Parathyroid adenoma (tissue), 2 donors: Measurements from ENCODE around the gene PRELID3B.

Experiments used
- H2AFZ ChIP-seq: fragments of 300-600 bp; sonication (generic); one replicate; pipeline ENCODE4 v1.7.0; 2017; ENCODE audit warnings: antibody characterized with exemption, mild to moderate bottlenecking
- H3K27ac ChIP-seq: fragments of 300-600 bp; sonication (generic); one replicate; pipeline ENCODE4 v1.7.0; 2017
- H3K27me3 ChIP-seq: fragments of 300-600 bp; sonication (generic); one replicate; pipeline ENCODE4 v1.7.0; 2017; ENCODE audit warnings: low read length; ENCODE audit not compliant: control insufficient read depth, insufficient read depth
- H3K36me3 ChIP-seq: fragments of 300-600 bp; sonication (generic); one replicate; pipeline ENCODE4 v1.7.0; 2017; ENCODE audit warnings: low read length; ENCODE audit not compliant: control insufficient read depth, insufficient read depth
- H3K4me1 ChIP-seq: fragments of 300-600 bp; sonication (generic); one replicate; pipeline ENCODE4 v1.7.0; 2017; ENCODE audit warnings: control low read depth
- H3K4me2 ChIP-seq: fragments of 300-600 bp; sonication (generic); one replicate; pipeline ENCODE4 v1.7.0; 2017; ENCODE audit warnings: low read length
- H3K4me3 ChIP-seq: fragments of 300-600 bp; sonication (generic); one replicate; pipeline ENCODE4 v1.7.0; 2017; ENCODE audit warnings: low read depth, low read length
- H3K79me2 ChIP-seq: fragments of 300-600 bp; sonication (generic); one replicate; pipeline ENCODE4 v1.7.0; 2017; ENCODE audit warnings: control low read depth
- H3K9ac ChIP-seq: fragments of 300-600 bp; sonication (generic); one replicate; pipeline ENCODE4 v1.7.0; 2017; ENCODE audit warnings: mild to moderate bottlenecking
- H3K9me3 ChIP-seq: fragments of 300-600 bp; sonication (generic); one replicate; pipeline ENCODE4 v1.7.0; 2017; ENCODE audit warnings: low read length; ENCODE audit not compliant: control insufficient read depth
- TF ChIP-seq, protein P1 (sequence below): fragments of 300-600 bp; sonication (generic); IDR thresholded peaks from one replicate; pipeline ENCODE4 v1.7.0; 2017; ENCODE audit warnings: antibody characterized with exemption, mild to moderate bottlenecking
- donor health status: primary hyperparathyroidism.

The PRELID3B gene

DNA sequence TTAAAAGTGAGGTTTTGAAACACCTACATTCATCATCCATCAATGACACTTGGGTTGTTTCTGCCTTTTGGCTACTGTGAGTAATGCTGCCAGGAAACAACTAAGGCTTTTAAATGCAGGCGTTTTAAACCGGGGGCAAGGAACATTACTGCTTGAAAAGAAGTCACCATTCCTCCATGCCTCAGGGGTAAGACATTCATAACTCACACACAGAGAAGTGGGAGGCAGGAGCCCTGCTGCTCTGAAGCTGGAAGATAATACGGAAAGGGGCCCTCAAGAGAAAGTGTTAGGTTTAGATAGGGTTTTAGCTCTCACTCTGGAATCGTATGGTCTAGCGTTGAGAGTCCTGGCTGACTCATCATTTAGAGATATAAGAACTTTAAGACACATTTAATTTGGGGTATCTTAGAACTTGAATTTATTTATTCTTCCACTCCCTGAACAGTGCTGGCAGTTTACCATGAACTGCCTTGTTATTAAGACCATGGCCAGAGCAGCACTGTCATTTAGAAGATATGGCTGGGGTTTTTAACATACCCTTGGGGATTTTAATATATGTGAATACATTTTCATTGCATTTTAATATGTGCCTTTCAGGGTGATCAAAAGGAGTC, 21.5 kb downstream of the PRELID3B start:
- H3K79me2 ChIP-seq, result peaks cover 6% of the 10 kb centered on the region
- H3K27me3 ChIP-seq, result no peaks in the 10 kb centered on the region
- H3K4me3 ChIP-seq, result no peak overlapping the region
- no peak overlapping the region for H3K4me2 ChIP-seq
- TF ChIP-seq, protein P1, sequence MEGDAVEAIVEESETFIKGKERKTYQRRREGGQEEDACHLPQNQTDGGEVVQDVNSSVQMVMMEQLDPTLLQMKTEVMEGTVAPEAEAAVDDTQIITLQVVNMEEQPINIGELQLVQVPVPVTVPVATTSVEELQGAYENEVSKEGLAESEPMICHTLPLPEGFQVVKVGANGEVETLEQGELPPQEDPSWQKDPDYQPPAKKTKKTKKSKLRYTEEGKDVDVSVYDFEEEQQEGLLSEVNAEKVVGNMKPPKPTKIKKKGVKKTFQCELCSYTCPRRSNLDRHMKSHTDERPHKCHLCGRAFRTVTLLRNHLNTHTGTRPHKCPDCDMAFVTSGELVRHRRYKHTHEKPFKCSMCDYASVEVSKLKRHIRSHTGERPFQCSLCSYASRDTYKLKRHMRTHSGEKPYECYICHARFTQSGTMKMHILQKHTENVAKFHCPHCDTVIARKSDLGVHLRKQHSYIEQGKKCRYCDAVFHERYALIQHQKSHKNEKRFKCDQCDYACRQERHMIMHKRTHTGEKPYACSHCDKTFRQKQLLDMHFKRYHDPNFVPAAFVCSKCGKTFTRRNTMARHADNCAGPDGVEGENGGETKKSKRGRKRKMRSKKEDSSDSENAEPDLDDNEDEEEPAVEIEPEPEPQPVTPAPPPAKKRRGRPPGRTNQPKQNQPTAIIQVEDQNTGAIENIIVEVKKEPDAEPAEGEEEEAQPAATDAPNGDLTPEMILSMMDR, result no peak
- H3K36me3 ChIP-seq, result no peaks in the 10 kb centered on the region
- no peak overlapping the region for H2AFZ ChIP-seq
- H3K9ac ChIP-seq, result no peak overlapping the region
- no peaks in the 10 kb centered on the region for H3K9me3 ChIP-seq
- no peak overlapping the region for H3K27ac ChIP-seq
- no peaks in the 10 kb centered on the region for H3K4me1 ChIP-seq

DNA sequence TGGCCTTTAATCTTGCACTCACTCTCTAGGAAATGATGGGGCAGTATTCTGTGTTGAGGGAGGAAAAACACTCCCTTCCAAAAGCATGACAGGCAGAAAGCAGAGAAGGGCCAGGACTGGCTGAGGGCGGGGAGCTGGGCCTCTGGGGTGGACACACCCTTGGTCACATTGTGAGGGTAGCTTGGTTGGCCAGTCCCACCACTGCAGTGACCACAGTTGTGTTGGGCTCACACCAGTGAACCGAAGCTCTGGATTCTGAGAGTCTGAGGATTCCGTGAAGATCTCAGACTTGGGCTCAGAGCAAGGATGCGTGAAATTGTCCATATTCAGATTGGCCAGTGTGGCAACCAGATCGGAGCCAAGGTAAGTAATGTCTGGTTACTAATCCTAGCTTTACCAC, 23.4 kb downstream of the PRELID3B start, which contains the start of gene TUBB1:
Gene TUBB1 (plus strand): TSS at position 213 of the 400 bp plus-strand sequence. CDS start 94 bp downstream, at position 307.
- no peaks in the 10 kb centered on the region for H3K27me3 ChIP-seq
- peaks cover under 1% of the 10 kb centered on the region for H3K4me1 ChIP-seq
- TF ChIP-seq, protein P1, result no peak
- no peaks in the 10 kb centered on the region for H3K9me3 ChIP-seq
- no peak within 1 kb of the TSS for H3K9ac ChIP-seq
- no peaks in the 10 kb centered on the region for H3K36me3 ChIP-seq
- no peak within 1 kb of the TSS for H3K27ac ChIP-seq
- H3K79me2 ChIP-seq, result peaks cover 6% of the 10 kb centered on the region
- no peak within 1 kb of the TSS for H3K4me3 ChIP-seq
- H2AFZ ChIP-seq, result no peak within 1 kb of the TSS
- no peak within 1 kb of the TSS for H3K4me2 ChIP-seq

DNA sequence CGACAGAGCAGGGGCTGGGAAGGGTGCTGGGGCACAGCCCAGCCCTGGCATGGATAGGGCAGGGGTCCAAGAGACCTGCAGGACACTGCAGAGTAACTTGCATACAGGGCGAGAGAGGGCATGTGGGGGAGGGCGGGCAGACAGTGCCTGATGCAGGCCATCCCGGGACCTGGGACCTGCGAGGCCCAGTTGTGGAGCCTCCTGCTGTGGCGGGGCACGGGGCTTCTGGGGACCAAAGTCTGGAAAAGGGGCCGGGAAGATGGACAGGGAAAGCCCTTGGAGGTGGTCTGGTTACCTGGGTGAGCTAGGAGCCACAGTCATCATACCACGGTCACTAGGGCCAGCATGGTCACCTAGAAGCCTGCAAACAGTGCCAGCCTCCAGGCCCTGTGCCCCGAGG, 23.8 kb downstream of the PRELID3B start:
- H2AFZ ChIP-seq, result no peak overlapping the region
- H3K9ac ChIP-seq, result no peak overlapping the region
- H3K9me3 ChIP-seq, result no peaks in the 10 kb centered on the region
- peaks cover 4% of the 10 kb centered on the region for H3K4me1 ChIP-seq
- TF ChIP-seq, protein P1, result no peak
- peaks cover 6% of the 10 kb centered on the region for H3K79me2 ChIP-seq
- no peak overlapping the region for H3K27ac ChIP-seq
- H3K4me3 ChIP-seq, result no peak overlapping the region
- H3K4me2 ChIP-seq, result no peak overlapping the region
- no peaks in the 10 kb centered on the region for H3K27me3 ChIP-seq
- no peaks in the 10 kb centered on the region for H3K36me3 ChIP-seq

DNA sequence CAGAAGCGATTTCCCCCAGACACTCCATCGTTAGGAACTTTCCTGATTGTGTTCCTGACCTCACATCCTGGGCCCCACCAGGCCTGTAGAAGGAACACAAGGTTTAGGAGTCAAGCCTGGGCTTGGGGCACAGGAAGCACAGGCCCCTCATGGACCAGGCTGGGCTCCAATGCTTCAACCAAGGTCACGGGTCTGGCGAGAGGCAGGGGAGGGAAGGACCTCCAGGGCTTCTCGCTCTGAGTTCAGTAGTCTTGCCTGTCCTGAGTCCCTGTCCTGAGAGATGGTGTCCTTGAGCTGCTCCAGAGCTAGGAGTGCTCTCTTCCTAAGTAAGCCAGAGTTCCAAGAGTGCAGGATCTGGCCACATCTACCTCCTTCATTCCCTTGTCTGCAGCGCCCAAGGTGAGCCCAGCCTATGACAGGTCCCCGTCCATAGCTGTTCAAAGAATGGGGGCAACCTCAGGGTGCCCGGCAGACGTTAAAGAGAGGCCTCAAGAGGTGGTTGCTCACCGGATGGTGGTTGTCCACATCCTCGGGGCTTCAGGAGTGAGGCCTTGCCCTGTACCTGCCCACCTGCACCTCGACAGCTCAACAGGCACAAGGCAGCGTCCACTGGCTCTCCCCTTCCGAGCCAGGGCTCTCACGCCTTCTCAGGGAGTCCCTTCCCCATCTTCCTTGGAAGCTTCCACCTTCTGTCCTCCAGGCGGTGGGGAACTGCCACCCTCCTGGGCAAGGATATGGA, 24.9 kb downstream of the PRELID3B start:
- no peaks in the 10 kb centered on the region for H3K9me3 ChIP-seq
- H3K4me3 ChIP-seq, result no peak overlapping the region
- no peak overlapping the region for H3K4me2 ChIP-seq
- peaks cover 6% of the 10 kb centered on the region for H3K4me1 ChIP-seq
- H3K27me3 ChIP-seq, result no peaks in the 10 kb centered on the region
- H3K79me2 ChIP-seq, result peaks cover 6% of the 10 kb centered on the region
- H3K9ac ChIP-seq, result no peak overlapping the region
- no peak overlapping the region for H3K27ac ChIP-seq
- H3K36me3 ChIP-seq, result no peaks in the 10 kb centered on the region
- H2AFZ ChIP-seq, result no peak overlapping the region
- TF ChIP-seq, protein P1, result no peak
